ENCODE results near the gene ACVR1.

Gene ACVR1

GRCh38 chr2:157822993-157823392, 53.1 kb downstream of the ACVR1 start:
- no peak for DNase-seq

DNA sequence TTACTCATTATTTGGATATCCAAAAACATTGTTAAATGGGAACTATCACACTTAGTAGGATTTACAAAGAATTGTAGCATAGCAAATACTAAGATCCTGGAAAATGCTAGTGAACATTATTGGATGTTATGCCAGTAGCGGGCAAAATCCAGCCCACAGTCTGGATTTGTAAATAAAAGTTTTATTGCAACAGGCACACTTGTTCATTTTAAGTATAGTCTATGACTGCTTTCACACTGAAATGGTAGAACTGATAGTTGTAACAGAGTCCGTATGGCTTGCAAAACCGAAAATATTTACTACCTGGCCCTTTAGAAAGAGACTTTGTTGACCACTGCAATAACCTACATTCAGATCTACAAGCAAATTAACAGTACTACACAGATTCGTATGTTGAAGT, 53.6 kb downstream of the ACVR1 start:
- no peak for DNase-seq

DNA sequence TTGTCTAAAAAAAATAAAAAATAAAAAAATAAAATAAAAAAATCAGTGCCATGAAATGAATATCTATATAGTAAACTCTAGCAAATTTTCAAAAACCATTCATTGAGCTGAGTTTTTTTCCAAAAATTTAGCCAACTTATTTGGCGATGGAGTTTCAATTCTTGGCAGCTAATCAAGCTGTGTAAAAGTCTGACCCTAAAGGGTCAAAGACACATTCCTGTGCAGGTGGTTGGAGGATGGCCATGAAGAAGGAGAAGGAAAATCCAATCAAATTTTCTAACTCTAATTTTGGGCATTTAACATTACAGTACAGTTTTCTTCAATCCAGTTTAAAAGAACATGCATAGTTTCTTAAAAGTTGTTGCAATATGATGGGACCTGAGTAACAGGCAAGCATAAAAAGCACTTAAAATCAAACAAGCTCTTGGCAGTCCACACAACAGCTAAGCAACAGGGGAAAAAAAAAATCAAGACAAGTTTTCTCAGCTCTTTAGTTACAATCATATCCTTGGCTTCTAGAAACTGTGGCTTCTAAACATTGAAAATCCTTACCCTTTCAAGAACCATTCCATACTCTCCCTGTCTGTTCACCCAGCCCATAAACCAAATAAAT, 54.5 kb downstream of the ACVR1 start:
- no peak for DNase-seq

- DNase-seq = no peak
These were observed 55.9 kb downstream of the ACVR1 start for GRCh38 chr2:157820193-157820592.

DNA sequence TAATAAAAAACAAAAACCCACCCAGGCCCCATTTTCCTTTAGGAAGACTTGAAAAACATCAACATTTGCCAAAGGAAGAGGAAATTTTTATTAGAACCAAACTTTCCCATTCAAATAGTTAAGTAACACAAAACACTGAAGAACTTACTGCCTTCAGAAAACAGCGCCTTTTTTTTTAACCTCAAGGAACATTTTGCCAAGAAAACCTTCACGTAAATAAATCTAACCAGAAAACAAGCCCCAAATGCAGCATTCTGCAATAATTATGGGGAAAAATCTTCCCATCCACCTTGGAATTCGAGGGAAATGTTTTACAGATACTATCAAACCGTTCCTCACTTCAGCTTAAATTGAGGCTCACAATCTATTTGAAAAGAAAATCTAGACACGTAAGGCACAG, 56.4 kb downstream of the ACVR1 start:
- no peak for DNase-seq

GRCh38 chr2:157818227-157818626, 57.9 kb downstream of the ACVR1 start:
- no peak for DNase-seq

- no peak for DNase-seq
These were observed 60.7 kb downstream of the ACVR1 start for GRCh38 chr2:157815421-157815820.

- no peak for DNase-seq
These were observed 62.7 kb downstream of the ACVR1 start for GRCh38 chr2:157813467-157813866.

GRCh38 chr2:157810037-157810436, 66.1 kb downstream of the ACVR1 start:
- DNase-seq = no peak

GRCh38 chr2:157809212-157809611, 66.9 kb downstream of the ACVR1 start:
- DNase-seq = no peak

GRCh38 chr2:157808421-157808820, 67.7 kb downstream of the ACVR1 start:
- no peak for DNase-seq

GRCh38 chr2:157806426-157807077, 69.6 kb downstream of the ACVR1 start:
- no peak for DNase-seq

DNA sequence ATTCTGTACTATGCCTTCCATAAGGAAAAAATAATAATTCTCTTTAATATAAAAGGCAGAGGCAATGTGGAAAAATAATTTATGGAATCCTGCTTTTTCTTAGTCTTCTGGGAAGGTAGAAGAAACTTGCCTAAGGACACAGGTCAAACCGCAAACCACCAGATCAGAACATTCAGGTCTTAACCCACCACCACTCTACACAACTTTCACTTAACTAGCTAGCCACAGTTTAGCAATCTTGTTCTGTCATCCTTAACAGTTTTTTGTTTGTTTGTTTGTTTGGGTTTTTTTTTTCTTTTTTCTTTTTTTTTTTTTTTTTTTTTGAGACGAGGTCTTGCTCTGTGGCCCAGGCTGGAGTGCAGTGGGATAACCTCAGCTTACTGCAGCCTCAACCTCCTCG, 70.6 kb downstream of the ACVR1 start:
- DNase-seq = no peak

DNA sequence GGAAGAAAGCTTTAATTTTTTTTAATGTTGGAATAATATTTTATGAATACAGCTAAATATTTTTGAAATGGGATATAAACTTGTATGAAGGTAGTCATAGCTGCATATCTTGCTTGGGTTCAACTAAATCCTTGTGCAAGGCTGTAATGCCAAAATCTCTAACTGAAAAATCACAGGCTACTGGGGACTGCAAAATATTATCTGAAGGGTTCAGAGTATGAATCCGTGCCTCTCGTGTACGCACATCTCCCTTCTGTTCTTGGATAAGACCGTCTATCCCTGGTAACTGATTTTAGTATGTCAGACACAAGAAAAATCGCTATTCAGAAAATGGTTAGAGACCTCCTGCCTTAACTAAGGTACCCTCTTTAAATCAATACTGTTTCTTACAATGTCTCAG, 71.8 kb downstream of the ACVR1 start:
- DNase-seq = no peak

GRCh38 chr2:157803952-157804351, 72.2 kb downstream of the ACVR1 start:
- no peak for DNase-seq

- no peak for DNase-seq
These were observed 72.7 kb downstream of the ACVR1 start for GRCh38 chr2:157803476-157803875.

DNA sequence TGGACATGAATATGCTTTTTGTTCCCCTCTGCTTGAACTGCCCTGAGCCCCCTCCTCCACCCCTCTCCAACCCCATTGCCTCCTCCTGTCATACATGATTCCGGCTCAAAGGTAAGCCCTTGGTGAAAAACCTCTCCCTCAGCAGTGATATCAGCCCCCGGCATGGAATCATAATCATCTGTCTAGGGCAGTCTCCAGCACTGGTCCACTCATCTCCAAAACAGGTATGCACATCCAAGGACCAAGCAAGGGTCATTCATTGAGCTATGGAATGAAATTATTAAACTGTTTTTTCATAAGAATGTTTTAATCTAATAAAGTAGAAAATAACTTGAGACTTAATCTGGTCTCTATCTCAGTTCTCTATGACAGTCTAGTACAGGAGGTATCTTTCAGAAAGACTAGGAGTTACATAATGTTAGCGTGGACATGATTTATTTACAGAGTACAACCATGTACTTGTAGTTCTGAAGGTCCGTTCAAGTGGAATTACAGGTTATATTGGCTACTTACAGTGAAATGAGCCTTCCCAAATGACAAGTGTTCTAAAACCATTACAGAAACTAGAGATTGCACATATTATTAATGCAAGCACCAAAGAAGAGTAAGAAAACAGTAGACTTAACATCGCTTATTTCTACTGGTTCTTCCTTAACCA, 75.2 kb downstream of the ACVR1 start:
- DNase-seq = no peak

DNA sequence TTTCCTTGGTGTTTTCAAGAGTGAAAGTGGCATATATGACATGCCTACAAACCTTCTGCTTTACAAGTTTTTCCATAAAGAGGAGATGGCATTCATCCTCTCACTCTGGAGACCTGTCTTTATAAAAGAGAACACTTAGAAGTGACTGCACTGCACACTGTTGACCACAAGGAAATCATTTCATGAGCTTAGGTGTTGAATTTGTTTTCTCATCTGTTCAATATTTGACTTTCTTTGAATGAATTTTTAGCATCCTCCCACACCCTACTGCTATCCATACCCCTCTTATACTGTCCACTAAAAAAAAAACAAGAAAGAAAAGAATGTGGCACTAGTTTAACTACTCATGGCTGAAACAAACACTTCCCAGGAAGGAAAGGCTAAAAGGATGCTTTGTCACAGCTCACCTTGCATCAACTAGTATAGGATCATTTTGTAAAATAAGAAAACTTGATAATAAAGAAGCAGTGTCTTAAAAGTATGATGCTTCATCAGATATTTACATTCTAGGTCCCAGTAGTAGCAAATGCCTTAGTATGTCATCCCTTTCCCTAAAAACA, 83.0 kb downstream of the ACVR1 start:
- no peak for DNase-seq

GRCh38 chr2:157792335-157793052, 83.6 kb downstream of the ACVR1 start:
- DNase-seq = no peak

DNA sequence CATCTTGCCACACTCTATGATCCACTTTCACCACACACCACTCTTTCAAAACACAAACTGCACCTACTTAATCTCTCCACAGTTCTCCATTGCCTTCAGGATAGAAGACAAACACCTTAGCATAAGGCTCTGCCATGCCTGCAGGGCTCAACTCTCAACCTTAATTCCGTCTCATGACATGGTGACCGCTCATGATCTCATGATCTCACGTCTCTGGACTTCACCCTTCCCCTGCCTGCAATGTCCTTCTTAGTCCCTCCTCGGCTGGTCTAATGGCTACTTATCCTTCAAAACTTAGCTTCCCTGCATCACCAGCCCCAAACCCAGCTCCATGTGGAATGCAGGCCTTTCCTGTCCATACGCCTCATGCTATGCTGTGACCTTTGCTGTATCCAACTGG, 85.3 kb downstream of the ACVR1 start:
- no peak for DNase-seq

DNA sequence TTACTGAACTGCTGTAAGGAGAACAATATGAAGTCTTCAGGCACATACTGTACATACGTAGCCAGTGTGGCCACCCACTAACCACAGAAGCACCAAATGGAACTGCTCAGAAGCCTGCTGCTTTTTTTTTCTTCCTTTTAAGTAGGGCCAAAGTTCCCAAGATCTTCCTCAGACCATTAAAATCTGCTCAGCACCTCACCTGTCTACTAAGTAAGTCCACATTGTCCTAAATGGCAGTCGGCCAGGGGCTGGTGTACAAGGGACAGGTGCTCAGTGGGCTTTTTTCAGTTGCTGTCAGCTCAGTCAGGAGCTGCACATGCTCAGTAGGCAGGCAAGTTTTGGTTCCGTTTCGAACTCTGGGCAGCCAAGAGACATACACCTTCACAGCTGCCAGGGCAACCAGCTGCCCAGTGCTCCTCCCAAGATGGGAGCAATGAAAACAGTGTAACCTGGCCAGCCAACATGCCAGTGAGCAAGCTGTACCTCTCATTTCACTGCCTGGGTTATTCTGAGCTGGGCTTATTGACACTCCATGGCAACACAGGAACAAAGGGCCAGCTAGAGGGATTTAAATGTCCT, 86.1 kb downstream of the ACVR1 start:
- no peak for DNase-seq

GRCh38 chr2:157789256-157789655, 86.9 kb downstream of the ACVR1 start:
- no peak for DNase-seq

DNA sequence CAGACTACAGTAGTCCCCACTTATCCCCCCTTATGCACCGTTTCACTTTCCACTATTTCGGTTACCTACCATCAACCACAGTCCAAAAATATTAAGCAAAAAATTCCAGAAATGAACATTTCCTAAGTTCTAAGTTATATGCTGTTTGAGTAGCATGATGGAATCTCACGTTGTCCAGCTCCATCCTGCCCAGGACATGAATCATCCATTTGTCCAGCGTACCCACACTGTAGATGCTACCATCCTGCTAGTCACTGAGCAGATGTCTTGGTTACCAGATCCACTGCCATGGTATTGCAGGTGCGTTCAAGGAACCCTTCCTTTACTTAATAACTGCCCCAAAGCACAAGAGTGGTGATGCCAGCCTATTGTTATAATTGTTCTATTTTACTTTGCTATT, 87.9 kb downstream of the ACVR1 start:
- no peak for DNase-seq

Measured in DMS 273 treated with DMSO at 0.1 percent for 48 hours (cell line).